Neural progenitor cell (in vitro differentiated cells): ENCODE measurements around the gene LYST.

ENCODE experiments used
- EZH2 ChIP-seq: fragments of 200-600 bp; sonication (generic); IDR thresholded peaks from 2 replicates; pipeline ENCODE4 v1.6.1; 2017; ENCODE audit warnings: antibody characterized with exemption, mild to moderate bottlenecking, moderate library complexity
- TF ChIP-seq, protein P1 (sequence below): fragments of 200-600 bp; sonication (generic); IDR thresholded peaks from 2 replicates; pipeline ENCODE4 v1.5.1; 2017; ENCODE audit warnings: antibody characterized with exemption, mild to moderate bottlenecking

DNA sequence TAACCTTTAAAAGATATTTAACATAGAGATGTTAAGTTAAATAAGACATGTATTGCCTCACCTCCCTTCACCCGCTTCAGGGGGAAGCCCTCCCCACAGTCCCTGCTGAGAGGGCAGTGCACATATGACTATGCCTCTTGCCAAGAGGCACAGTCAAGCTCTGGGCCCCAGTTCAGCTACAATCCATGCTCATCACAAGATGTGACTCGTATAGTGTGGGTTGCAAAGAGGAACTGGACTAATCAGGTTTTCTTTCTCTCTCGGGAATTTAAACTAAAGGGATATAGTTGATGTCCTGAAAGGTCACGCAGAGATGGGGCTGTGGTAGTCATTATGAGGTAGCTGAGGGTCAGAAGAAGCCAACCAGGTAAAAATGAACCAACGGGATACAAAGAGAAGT, 35.6 kb downstream of the LYST start:
- no peak for TF ChIP-seq EZH2
- TF ChIP-seq, protein P1, sequence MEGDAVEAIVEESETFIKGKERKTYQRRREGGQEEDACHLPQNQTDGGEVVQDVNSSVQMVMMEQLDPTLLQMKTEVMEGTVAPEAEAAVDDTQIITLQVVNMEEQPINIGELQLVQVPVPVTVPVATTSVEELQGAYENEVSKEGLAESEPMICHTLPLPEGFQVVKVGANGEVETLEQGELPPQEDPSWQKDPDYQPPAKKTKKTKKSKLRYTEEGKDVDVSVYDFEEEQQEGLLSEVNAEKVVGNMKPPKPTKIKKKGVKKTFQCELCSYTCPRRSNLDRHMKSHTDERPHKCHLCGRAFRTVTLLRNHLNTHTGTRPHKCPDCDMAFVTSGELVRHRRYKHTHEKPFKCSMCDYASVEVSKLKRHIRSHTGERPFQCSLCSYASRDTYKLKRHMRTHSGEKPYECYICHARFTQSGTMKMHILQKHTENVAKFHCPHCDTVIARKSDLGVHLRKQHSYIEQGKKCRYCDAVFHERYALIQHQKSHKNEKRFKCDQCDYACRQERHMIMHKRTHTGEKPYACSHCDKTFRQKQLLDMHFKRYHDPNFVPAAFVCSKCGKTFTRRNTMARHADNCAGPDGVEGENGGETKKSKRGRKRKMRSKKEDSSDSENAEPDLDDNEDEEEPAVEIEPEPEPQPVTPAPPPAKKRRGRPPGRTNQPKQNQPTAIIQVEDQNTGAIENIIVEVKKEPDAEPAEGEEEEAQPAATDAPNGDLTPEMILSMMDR: no peak
